ENCODE measurements around the gene ZFP36L2.

Gene ZFP36L2

GRCh38 chr2:43207553-43208300, 18.7 kb downstream of the ZFP36L2 start:
- no peak overlapping the region for H3K4me3 ChIP-seq (ENCODE audit: low read length)
- no peak for TF ChIP-seq CTCF (conservative IDR thresholded peaks at IDR 0.05; ENCODE audit: low read length)
- DNase-seq (ENCODE audit: low read depth): no peak

- DNase-seq (ENCODE audit: low read depth): no peak
- H3K4me3 ChIP-seq (ENCODE audit: low read length): no peak overlapping the region
- no peak for TF ChIP-seq CTCF (conservative IDR thresholded peaks at IDR 0.05; ENCODE audit: low read length)
Measured at GRCh38 chr2:43206602-43207001, 19.8 kb downstream of the ZFP36L2 start.

- no peak for DNase-seq (ENCODE audit: low read depth)
- H3K4me3 ChIP-seq (ENCODE audit: low read length): no peak overlapping the region
- TF ChIP-seq CTCF (conservative IDR thresholded peaks at IDR 0.05; ENCODE audit: low read length): no peak
Measured at GRCh38 chr2:43203373-43203772, 23.0 kb downstream of the ZFP36L2 start.

- H3K4me3 ChIP-seq (ENCODE audit: low read length): no peak overlapping the region
- no peak for DNase-seq (ENCODE audit: low read depth)
- no peak for TF ChIP-seq CTCF (conservative IDR thresholded peaks at IDR 0.05; ENCODE audit: low read length)
Measured at GRCh38 chr2:43202289-43202688, 24.1 kb downstream of the ZFP36L2 start.

GRCh38 chr2:43201497-43201896, 24.9 kb downstream of the ZFP36L2 start:
- no peak for DNase-seq (ENCODE audit: low read depth)
- TF ChIP-seq CTCF (conservative IDR thresholded peaks at IDR 0.05; ENCODE audit: low read length): no peak
- no peak overlapping the region for H3K4me3 ChIP-seq (ENCODE audit: low read length)

GRCh38 chr2:43201016-43201415, 25.4 kb downstream of the ZFP36L2 start:
- no peak for DNase-seq (ENCODE audit: low read depth)
- no peak for TF ChIP-seq CTCF (conservative IDR thresholded peaks at IDR 0.05; ENCODE audit: low read length)
- no peak overlapping the region for H3K4me3 ChIP-seq (ENCODE audit: low read length)
